BE2C (cell line): Measurements from ENCODE around the gene ADAMTS5.

ENCODE experiments used
- DNase-seq: peaks from one replicate; pipeline ENCODE4 v3.0.0-alpha.2; 2020
- H3K27me3 ChIP-seq: fragments of 250-450 bp; sonication (Bioruptor Pico); 2 replicates; pipeline ENCODE4 v1.5.1; 2020; ENCODE audit warnings: mild to moderate bottlenecking
- H3K36me3 ChIP-seq: fragments of 250-450 bp; sonication (Bioruptor Pico); 2 replicates; pipeline ENCODE4 v1.5.1; 2020; ENCODE audit warnings: mild to moderate bottlenecking
- H3K4me1 ChIP-seq: fragments of 250-450 bp; sonication (Bioruptor Pico); 2 replicates; pipeline ENCODE4 v1.5.1; 2020
- H3K4me3 ChIP-seq: 2 replicates; pipeline ENCODE4 v1.5.1; 2011; ENCODE audit warnings: low read depth, low read length
- H3K9me3 ChIP-seq: fragments of 250-450 bp; sonication (Bioruptor Pico); 2 replicates; pipeline ENCODE4 v1.5.1; 2020
- CTCF ChIP-seq: IDR thresholded peaks from 2 replicates; pipeline ENCODE4 v1.5.1; 2012; ENCODE audit warnings: mild to moderate bottlenecking, low read depth, low read length

Gene ADAMTS5

GRCh38 chr21:26935977-26936376 lies 30.9 kb downstream of the ADAMTS5 start:
- Histone ChIP-seq H3K27me3 (no peaks in the 10 kb centered on the region), H3K36me3 (no peaks in the 10 kb centered on the region), H3K9me3 (no peaks in the 10 kb centered on the region), H3K4me3 (no peak overlapping the region), H3K4me1 (peaks cover 8% of the 10 kb centered on the region; the same call in 1 of the 2 replicates)
- no peak for DNase-seq
- TF ChIP-seq CTCF: no peak

GRCh38 chr21:26934383-26934782 lies 32.5 kb downstream of the ADAMTS5 start:
- Histone ChIP-seq H3K9me3 (no peaks in the 10 kb centered on the region), H3K36me3 (no peaks in the 10 kb centered on the region)
- no peak for DNase-seq

GRCh38 chr21:26933448-26933847 lies 33.4 kb downstream of the ADAMTS5 start:
- DNase-seq: peak; percentile 28
- H3K9me3 ChIP-seq: no peaks in the 10 kb centered on the region
- peaks cover 5% of the 10 kb centered on the region; the same call in 1 of the 2 replicates for H3K4me1 ChIP-seq
- H3K4me3 ChIP-seq: peak overlapping the region; percentile 10; the same call in 1 of the 2 replicates
- H3K27me3 ChIP-seq: no peaks in the 10 kb centered on the region
- TF ChIP-seq CTCF: no peak
- no peaks in the 10 kb centered on the region for H3K36me3 ChIP-seq

More at GRCh38 chr21:26934383-26934782, 32.5 kb downstream of the ADAMTS5 start:
- Histone ChIP-seq H3K27me3 (no peaks in the 10 kb centered on the region), H3K4me3 (no peak overlapping the region), H3K4me1 (peaks cover 5% of the 10 kb centered on the region; the same call in 1 of the 2 replicates)
- TF ChIP-seq CTCF: no peak

GRCh38 chr21:26925636-26926035 lies 41.3 kb downstream of the ADAMTS5 start:
- H3K27me3 ChIP-seq: no peaks in the 10 kb centered on the region
- H3K36me3 ChIP-seq: no peaks in the 10 kb centered on the region
- DNase-seq: no peak
- peaks cover 4% of the 10 kb centered on the region for H3K4me1 ChIP-seq
- no peaks in the 10 kb centered on the region for H3K9me3 ChIP-seq
- no peak for TF ChIP-seq CTCF
- no peak overlapping the region for H3K4me3 ChIP-seq

DNA sequence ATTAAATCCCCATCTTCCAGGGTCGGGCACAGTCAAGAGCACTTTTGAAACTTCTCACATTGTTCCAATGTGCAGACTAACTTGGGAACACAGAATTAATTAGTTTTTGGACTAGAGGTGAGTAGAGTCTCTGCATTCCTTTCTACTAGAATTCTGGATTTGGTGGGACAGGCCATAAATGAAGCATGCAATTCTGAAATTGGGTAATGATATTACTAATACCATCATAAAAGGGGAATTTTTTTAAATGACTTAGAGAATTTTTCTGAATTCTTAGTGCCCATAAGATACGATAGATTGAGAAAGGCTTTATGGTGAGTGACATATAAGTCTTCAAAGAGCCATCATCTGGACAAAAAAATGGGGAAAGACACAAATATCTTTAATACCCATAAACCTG lies 41.8 kb downstream of the ADAMTS5 start:
- Histone ChIP-seq H3K9me3 (no peaks in the 10 kb centered on the region), H3K4me3 (no peak overlapping the region), H3K27me3 (no peaks in the 10 kb centered on the region), H3K4me1 (peaks cover 4% of the 10 kb centered on the region), H3K36me3 (no peaks in the 10 kb centered on the region)
- DNase-seq: no peak
- TF ChIP-seq CTCF: no peak

DNA sequence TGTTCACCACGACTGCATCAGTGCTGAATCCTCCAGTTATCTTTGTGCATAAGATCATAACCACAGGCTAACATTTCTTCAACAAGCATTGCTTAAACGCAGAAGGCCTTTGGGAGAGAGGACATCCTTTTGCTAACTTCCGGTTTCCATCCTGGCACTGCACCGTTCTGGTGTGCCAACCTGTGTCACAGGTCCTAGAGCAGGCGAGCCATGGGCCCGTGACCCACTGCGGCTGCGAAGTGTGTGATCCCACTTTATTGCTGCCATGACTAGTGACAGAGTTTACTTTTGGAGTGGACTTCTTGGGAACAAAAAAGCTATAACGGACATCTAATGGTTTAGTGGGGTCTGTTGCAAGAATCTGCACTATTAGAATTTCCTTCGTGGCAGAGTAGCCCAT lies 42.9 kb downstream of the ADAMTS5 start:
- Histone ChIP-seq H3K4me1 (peaks cover 4% of the 10 kb centered on the region), H3K27me3 (no peaks in the 10 kb centered on the region), H3K4me3 (no peak overlapping the region), H3K36me3 (no peaks in the 10 kb centered on the region), H3K9me3 (no peaks in the 10 kb centered on the region)
- no peak for DNase-seq
- no peak for TF ChIP-seq CTCF
